Stomach (tissue), 9 donors: Measurements from ENCODE around the gene TMEM37. TPM values are rescaled to one million over a fixed set of nuclear protein-coding genes. Genes with fewer than 3 reads are reported as not detected.

ENCODE experiments used
- DNase-seq, 2 donors: peaks; one replicate each; pipeline versions ENCODE4 v3.0.0 to v3.0.0-alpha.2; 2013 to 2019
- H3K27ac ChIP-seq, 5 donors: fragments of 200-600 bp in 4 of 5; sonication (generic) in 4 of 5; one replicate each; pipeline ENCODE4 v1.5.1; 2013 to 2019; ENCODE audit warnings: mild to moderate bottlenecking in 1 of 5, moderate library complexity in 1 of 5
- H3K27me3 ChIP-seq, 3 donors: fragments of 200-600 bp; sonication (generic); one replicate each; pipeline ENCODE4 v1.5.1; 2017 to 2019; ENCODE audit warnings: mixed run types in 1 of 3
- H3K36me3 ChIP-seq, 4 donors: fragments of 200-600 bp; sonication (generic); 1 replicate in 3 of 4; 2 replicates in 1 of 4; pipeline ENCODE4 v1.5.1; 2016 to 2019
- H3K4me1 ChIP-seq, 4 donors: fragments of 200-600 bp; sonication (generic); one replicate each; pipeline ENCODE4 v1.5.1; 2016 to 2019
- H3K4me3 ChIP-seq, 4 donors: fragments of 200-600 bp; sonication (generic) in 3 of 4; one replicate each; pipeline ENCODE4 v1.5.1; 2016 to 2019; ENCODE audit warnings: mild to moderate bottlenecking in 1 of 4
- H3K9me3 ChIP-seq, 4 donors: fragments of 200-600 bp; sonication (generic); one replicate each; pipeline ENCODE4 v1.5.1; 2016 to 2019
- EP300 ChIP-seq: sonication (generic); formaldehyde crosslinking; IDR thresholded peaks from one replicate; pipeline ENCODE4 v1.6.1; 2017; ENCODE audit warnings: antibody characterized with exemption
- POLR2A ChIP-seq, 4 donors: fragments of 450-650 bp; IDR thresholded peaks; one replicate each; pipeline ENCODE4 v1.6.1; 2016; ENCODE audit warnings: antibody characterized with exemption in 4 of 4, control low read depth in 2 of 4, mild to moderate bottlenecking in 1 of 4, moderate library complexity in 1 of 4
- POLR2AphosphoS5 ChIP-seq, 3 donors: sonication (generic); formaldehyde crosslinking; IDR thresholded peaks; one replicate each; pipeline ENCODE4 v1.6.1; 2016; ENCODE audit warnings: antibody characterized with exemption in 3 of 3
- WGBS, 5 donors: extraction: QIAGEN DNeasy Blood & Tissue Kit in 3 of 5; methylation state at CpG; one replicate each; pipeline versions ENCODE4 v1.1.5 to v1.1.7; 2013 to 2018; 5-methylcytosine and 5-hydroxymethylcytosine counted together
- intact Hi-C: fragments of 100-400 bp; cut with DNase I; formaldehyde crosslinking; loops from one replicate; pipeline ENCODE4 v1.15.1; 2023; ENCODE audit warnings: low total_unique reads
- polyA plus RNA-seq, 3 donors: library from polyadenylated mRNA; stranded (reverse); fragments of 200-250 nt; gene quantifications; one replicate each; pipeline ENCODE4 v1.2.3, GENCODE V29; 2013
- total RNA-seq, 5 donors: library from RNA; depleted of rRNA; stranded (reverse); fragments of >200 nt; gene quantifications; one replicate each; pipeline versions ENCODE4 v1.1.0 to v1.2.3, GENCODE V29; 2014 to 2016
- TF ChIP-seq, protein P1 (sequence below), 7 experiments: fragments of 450-650 bp in 4 of 7; fragments of 200-600 bp in 3 of 7; sonication (generic) in 3 of 7; IDR thresholded peaks; one replicate each; pipeline ENCODE4 v1.5.1; 2016 to 2019; ENCODE audit warnings: antibody characterized with exemption in 7 of 7, control low read depth in 2 of 7, mild to moderate bottlenecking in 1 of 7
- donor health status: healthy with polysubstance abuse.
- donor health status: Bipolar disorder and iron deficiency.
- donor health status: healthy.

TMEM37 gene
- total and polyA plus RNA-seq, 8 donors, result 5.7 to 27.8 (median 15.9) TPM; not detected in 1

DNA sequence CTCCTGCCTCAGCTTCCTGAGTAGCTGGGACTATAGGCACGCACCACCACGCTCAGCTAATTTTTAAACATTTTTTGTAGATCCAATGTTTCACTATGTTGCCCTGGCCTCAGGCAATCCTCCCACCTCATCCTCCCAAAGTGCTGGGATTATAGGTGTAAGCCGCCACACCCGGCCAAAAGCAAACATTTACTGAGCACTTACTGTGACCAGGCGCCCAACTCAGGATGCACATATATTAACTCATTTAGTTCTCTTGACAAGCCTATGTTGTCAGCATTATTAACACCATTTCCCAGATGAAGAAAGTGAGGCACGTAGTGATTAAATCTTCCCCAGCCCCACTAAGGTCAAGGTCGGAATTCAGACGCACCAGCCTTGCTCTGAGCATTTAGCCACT, 41.1 kb downstream of the TMEM37 start:
- TF ChIP-seq, protein P1, sequence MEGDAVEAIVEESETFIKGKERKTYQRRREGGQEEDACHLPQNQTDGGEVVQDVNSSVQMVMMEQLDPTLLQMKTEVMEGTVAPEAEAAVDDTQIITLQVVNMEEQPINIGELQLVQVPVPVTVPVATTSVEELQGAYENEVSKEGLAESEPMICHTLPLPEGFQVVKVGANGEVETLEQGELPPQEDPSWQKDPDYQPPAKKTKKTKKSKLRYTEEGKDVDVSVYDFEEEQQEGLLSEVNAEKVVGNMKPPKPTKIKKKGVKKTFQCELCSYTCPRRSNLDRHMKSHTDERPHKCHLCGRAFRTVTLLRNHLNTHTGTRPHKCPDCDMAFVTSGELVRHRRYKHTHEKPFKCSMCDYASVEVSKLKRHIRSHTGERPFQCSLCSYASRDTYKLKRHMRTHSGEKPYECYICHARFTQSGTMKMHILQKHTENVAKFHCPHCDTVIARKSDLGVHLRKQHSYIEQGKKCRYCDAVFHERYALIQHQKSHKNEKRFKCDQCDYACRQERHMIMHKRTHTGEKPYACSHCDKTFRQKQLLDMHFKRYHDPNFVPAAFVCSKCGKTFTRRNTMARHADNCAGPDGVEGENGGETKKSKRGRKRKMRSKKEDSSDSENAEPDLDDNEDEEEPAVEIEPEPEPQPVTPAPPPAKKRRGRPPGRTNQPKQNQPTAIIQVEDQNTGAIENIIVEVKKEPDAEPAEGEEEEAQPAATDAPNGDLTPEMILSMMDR (IDR thresholded peaks at IDR 0.05), result no peak
- TF ChIP-seq POLR2A (IDR thresholded peaks at IDR 0.05) (no peak), EP300 (no peak), POLR2AphosphoS5 (IDR thresholded peaks at IDR 0.05) (no peak)
- Histone ChIP-seq H3K27ac (no peak overlapping the region), H3K27me3 (no peaks in the 10 kb centered on the region), H3K9me3 (no peaks in the 10 kb centered on the region), H3K4me3 (no peak overlapping the region), H3K4me1 (peaks cover 5 to 23% (median 12%) of the 10 kb centered on the region in 4 donors), H3K36me3 (no peaks in the 10 kb centered on the region)
- intact Hi-C loops, result no loop called here
- DNase-seq, result no peak
- 78 to 86% (median 80%) methylated on average over 8 of the region's 8 CpGs for WGBS, 5 donors

DNA sequence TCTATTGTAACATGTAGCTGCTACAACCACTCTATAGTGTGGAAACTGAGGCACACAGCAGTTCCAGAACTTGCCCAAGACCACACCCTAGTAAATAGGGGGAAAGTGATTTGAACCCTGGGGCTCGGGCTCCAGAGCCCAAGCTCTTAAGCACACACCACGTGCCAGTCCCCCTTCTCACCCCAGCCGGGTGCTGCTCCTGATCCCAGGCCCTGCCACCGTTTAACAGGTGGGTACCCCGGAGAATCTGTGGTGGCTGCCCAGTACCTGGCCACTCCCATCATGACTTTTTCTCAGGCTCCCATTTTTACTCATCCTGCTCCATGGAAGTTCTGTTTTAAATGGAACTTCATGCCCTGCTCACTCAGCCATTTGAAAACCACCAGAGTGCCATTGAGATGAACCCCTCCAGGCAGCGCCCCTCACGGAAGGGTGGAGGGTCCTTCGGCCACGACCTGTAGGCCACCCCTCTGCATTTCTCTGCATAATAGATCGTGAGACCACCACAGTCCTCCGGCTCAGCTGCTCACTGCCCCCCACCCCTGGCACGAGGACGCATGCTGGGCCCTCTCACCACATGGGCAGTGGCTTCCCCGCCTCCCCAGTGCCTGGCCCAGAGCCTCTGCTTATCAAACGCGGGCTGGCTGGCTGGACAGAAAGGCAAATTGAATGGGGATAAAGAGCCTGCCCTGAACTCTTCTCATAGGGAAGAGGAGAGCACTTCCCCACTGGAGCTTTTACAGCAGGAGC, 42.1 kb downstream of the TMEM37 start:
- intact Hi-C loops, result no loop called here

DNA sequence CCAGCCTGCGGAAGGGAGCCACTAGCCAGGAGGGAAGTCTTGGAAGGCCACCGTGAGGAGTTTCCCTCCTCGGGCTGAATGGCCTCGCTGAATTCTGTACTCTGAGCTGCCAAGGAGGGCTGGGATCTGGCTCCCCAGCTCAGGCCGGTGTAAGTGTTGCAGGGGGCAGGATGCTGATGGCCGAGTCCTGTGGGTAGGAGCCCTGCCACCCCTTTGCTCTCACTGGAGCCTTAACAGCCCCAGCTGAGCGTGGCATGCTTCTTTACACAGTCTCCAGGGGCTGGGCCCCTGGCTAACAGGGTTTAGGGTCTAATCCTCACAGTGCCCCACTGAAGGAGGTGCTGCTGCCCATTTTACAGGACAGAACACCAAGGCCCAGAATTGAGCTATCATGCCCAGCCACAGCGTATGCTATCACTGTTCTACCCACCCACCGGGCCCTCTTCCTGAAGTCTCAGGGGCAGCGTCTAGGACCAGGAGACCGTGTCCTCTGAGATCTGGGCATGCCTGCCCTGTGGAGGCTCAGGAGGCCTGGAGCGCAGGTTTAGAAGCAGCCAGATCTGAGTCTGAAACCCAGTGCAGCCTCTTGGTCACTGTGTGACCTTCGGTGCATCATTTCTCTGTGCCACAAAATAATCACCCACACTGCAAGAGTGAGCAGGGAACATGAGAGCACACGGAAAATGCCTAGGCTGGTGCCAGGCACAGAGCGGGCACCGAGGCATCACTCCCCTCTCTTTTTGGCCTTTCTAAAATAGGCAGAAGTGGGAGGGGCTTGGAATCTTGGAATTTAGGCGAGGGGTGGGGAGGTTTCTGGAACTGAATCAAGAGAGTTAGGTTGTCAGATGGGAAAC, 42.9 kb downstream of the TMEM37 start:
- H3K4me1 ChIP-seq, result peaks cover 5 to 13% (median 12%) of the 10 kb centered on the region in 4 donors
- H3K9me3 ChIP-seq, result no peaks in the 10 kb centered on the region
- H3K4me3 ChIP-seq, result no peak overlapping the region
- intact Hi-C loops, result loop anchor here (5.0 kb wide), 1 partner anchor 67 kb away; no protein-coding TSS in a partner anchor
- WGBS, 5 donors, result 74 to 88% (median 82%) methylated on average over 15 to 17 of the region's 17 CpGs
- H3K27ac ChIP-seq, result no peak overlapping the region
- DNase-seq, result peak in 1 of 2 donors; percentile 16
- H3K27me3 ChIP-seq, result no peaks in the 10 kb centered on the region
- TF ChIP-seq EP300 (no peak), POLR2A (IDR thresholded peaks at IDR 0.05) (no peak), POLR2AphosphoS5 (IDR thresholded peaks at IDR 0.05) (no peak)
- TF ChIP-seq, protein P1 (IDR thresholded peaks at IDR 0.05), result no peak
- no peaks in the 10 kb centered on the region for H3K36me3 ChIP-seq

More for the DNA sequence above, 42.1 kb downstream of the TMEM37 start:
- TF ChIP-seq POLR2AphosphoS5 (IDR thresholded peaks at IDR 0.05) (no peak), EP300 (no peak), POLR2A (IDR thresholded peaks at IDR 0.05) (no peak)
- TF ChIP-seq, protein P1 (IDR thresholded peaks at IDR 0.05), result no peak
- no peak overlapping the region for H3K27ac ChIP-seq
- 75 to 81% (median 77%) methylated on average over 12 to 16 of the region's 16 CpGs for WGBS, 5 donors
- no peaks in the 10 kb centered on the region for H3K27me3 ChIP-seq
- peaks cover 5 to 18% (median 12%) of the 10 kb centered on the region in 4 donors for H3K4me1 ChIP-seq
- H3K9me3 ChIP-seq, result no peaks in the 10 kb centered on the region
- peak in 1 of 2 donors; percentile 26 for DNase-seq
- H3K4me3 ChIP-seq, result no peak overlapping the region
- H3K36me3 ChIP-seq, result no peaks in the 10 kb centered on the region

DNA sequence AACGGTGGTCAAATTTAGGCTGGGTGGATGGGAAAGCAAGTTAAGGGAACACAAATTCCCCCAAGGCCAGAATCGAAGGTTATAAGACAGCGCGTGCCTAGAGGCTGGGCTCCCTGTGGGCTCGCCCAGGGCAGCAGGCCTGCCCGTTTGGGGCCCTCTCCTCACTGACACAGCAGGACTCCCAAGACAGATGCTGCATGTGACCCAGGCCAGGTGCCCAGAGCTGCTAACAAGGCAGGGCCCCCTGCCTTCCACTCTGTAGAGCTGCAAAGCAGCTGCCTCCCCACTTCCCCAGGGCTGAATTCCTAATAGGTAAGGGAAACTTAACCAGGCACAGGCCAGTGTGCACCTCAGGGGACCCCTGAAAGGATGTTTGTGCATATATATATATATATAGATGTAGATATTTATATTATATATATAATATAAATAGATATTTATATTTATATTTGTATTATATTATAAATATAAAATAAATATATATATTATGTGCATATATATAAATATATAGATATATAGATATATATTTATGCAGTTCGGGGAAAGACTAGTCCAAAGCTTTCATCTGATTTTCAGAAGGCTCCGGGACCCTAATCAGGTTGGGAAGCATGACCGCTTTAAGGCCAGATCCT, 43.7 kb downstream of the TMEM37 start:
- Histone ChIP-seq H3K27me3 (no peaks in the 10 kb centered on the region), H3K4me1 (peaks cover 5 to 13% (median 11%) of the 10 kb centered on the region in 4 donors), H3K36me3 (no peaks in the 10 kb centered on the region), H3K27ac (no peak overlapping the region), H3K4me3 (no peak overlapping the region), H3K9me3 (no peaks in the 10 kb centered on the region)
- intact Hi-C loops, result loop anchor here (5.0 kb wide), 1 partner anchor 68 kb away; no protein-coding TSS in a partner anchor
- 83 to 92% (median 88%) methylated on average over 9 of the region's 9 CpGs for WGBS, 5 donors
- no peak for TF ChIP-seq POLR2AphosphoS5 (IDR thresholded peaks at IDR 0.05)
- TF ChIP-seq, protein P1 (IDR thresholded peaks at IDR 0.05), result no peak
- TF ChIP-seq EP300, result no peak
- no peak for TF ChIP-seq POLR2A (IDR thresholded peaks at IDR 0.05)
- DNase-seq, result peak in 1 of 2 donors; percentile 21
